Panc1 (cell line): ENCODE measurements around the gene SCN7A. TPM values are rescaled to one million over a fixed set of nuclear protein-coding genes. Genes with fewer than 3 reads are reported as not detected.

Experiments
- ATAC-seq: fragments of 200-7000 bp; cut with Tn5 transposase; 2 replicates; pipeline ENCODE4 v1.9.1; 2020; ENCODE audit warnings: mild to moderate bottlenecking, moderate library complexity
- BruUV-seq: library from RNA; stranded (reverse); fragments of 400-500 nt; replicated peaks from 2 replicates; lab custom pipeline; 2021; lab: Mats Ljungman, UMichigan
- CTCF ChIA-PET: fragments of 300-600 bp; sonication (Branson Sonifier 250); formaldehyde crosslinking; loops from one replicate; lab custom pipeline; 2022; ENCODE audit warnings: antibody characterized with exemption; lab: Charles Lee
- POLR2A ChIA-PET: fragments of 300-600 bp; sonication (Branson Sonifier 250); formaldehyde crosslinking; loops from one replicate; lab custom pipeline; 2022; ENCODE audit warnings: antibody characterized with exemption; lab: Charles Lee
- DNase-seq: peaks from one replicate; pipeline ENCODE4 v3.0.0-alpha.2; 2010; ENCODE audit warnings: low read depth, low spot score
- H3K27ac ChIP-seq: 2 replicates; pipeline ENCODE4 v1.5.1; 2011; ENCODE audit warnings: mild to moderate bottlenecking, low read length, inconsistent platforms
- H3K27me3 ChIP-seq: fragments of 200-500 bp; sonication (Bioruptor generic); 2 replicates; pipeline ENCODE4 v1.6.0; 2014; ENCODE audit warnings: low read length, inconsistent platforms; ENCODE audit not compliant: control insufficient read depth, insufficient read depth
- H3K36me3 ChIP-seq: fragments of 200-500 bp; sonication (Bioruptor generic); 2 replicates; pipeline ENCODE4 v1.5.1; 2014; ENCODE audit warnings: inconsistent platforms, mild to moderate bottlenecking, low read length, moderate library complexity; ENCODE audit not compliant: control insufficient read depth, insufficient read depth
- H3K4me1 ChIP-seq: 2 replicates; pipeline ENCODE4 v1.5.1; 2011; ENCODE audit warnings: inconsistent platforms, mild to moderate bottlenecking, low read length, moderate library complexity; ENCODE audit not compliant: control insufficient read depth, insufficient read depth
- H3K4me3 ChIP-seq, 2 experiments: 2 replicates each; pipeline ENCODE4 v1.5.1; 2011 to 2012; ENCODE audit warnings: low read depth in 2 of 2, low read length in 2 of 2, mild to moderate bottlenecking in 2 of 2, inconsistent platforms in 1 of 2, moderate library complexity in 1 of 2
- H3K9me3 ChIP-seq: fragments of 200-500 bp; sonication (Bioruptor generic); 2 replicates; pipeline ENCODE4 v1.5.1; 2014; ENCODE audit warnings: low read depth, mild to moderate bottlenecking, inconsistent platforms, low read length, moderate library complexity; ENCODE audit not compliant: control insufficient read depth, insufficient read depth
- POLR2AphosphoS5 ChIP-seq: IDR thresholded peaks from 2 replicates; pipeline ENCODE4 v1.6.1; 2012; ENCODE audit warnings: mild to moderate bottlenecking, low read depth, low read length, moderate library complexity
- REST ChIP-seq, 2 experiments: IDR thresholded peaks; 2 replicates each; pipeline ENCODE4 v1.6.1; 2011 to 2012; ENCODE audit warnings: low read depth in 2 of 2, control low read depth in 1 of 2, low read length in 1 of 2, mild to moderate bottlenecking in 1 of 2, moderate library complexity in 1 of 2; ENCODE audit not compliant: insufficient read depth in 1 of 2
- SIN3A ChIP-seq: IDR thresholded peaks from 2 replicates; pipeline ENCODE4 v1.6.1; 2012; ENCODE audit warnings: low read depth, mild to moderate bottlenecking, low read length, moderate library complexity, borderline replicate concordance; ENCODE audit not compliant: insufficient read depth
- TCF7L2 ChIP-seq: IDR thresholded peaks from 2 replicates; pipeline ENCODE4 v1.6.1; 2011; ENCODE audit warnings: mild to moderate bottlenecking, low read depth, low read length, inconsistent platforms
- in situ Hi-C: cut with HindIII; loops from 2 replicates; pipeline ENCODE4 v1.10.0; 2016; ENCODE audit warnings: low sequenced_read_pairs, low pct_unique_long_range_greater_than_20kb
- intact Hi-C: fragments of 100-400 bp; cut with micrococcal nuclease; formaldehyde crosslinking; loops from one replicate; pipeline ENCODE4 v1.10.0; 2022; ENCODE audit not compliant: unreplicated experiment
- total RNA-seq: library from RNA; stranded (reverse); gene quantifications from one replicate; pipeline ENCODE4 v1.2.1, GENCODE V29; 2021; ENCODE audit not compliant: unreplicated experiment
- TF ChIP-seq, protein P1 (sequence below): fragments of 450-650 bp; IDR thresholded peaks from 2 replicates; pipeline ENCODE4 v1.5.1; 2017; ENCODE audit warnings: mild to moderate bottlenecking

The SCN7A gene
- total RNA-seq, 1 experiment from 2014 or later, result 0.03 TPM

DNA sequence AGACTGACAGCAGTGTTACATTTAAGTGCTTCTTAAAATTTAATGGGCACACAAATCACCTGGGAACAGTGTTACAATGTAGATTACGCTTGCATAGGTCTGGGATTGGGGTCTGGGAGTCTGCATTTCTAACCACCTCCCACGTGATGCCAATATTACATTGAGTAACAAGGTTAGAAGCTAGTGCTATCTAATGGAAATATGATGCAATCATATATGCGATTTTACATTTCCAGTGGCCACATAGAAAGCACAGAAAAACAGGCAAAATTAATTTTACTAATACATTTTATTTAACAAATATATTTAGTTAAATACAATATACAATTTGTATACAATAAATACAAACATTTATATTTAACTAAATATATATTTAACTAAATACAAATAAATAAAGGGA lies 53.7 kb downstream of the SCN7A start:
- in situ Hi-C loops (no loop called here), intact Hi-C loops (no loop called here)
- Histone ChIP-seq H3K36me3 (no peaks in the 10 kb centered on the region), H3K27me3 (no peaks in the 10 kb centered on the region), H3K4me3 (no peak overlapping the region), H3K9me3 (no peaks in the 10 kb centered on the region), H3K4me1 (no peaks in the 10 kb centered on the region), H3K27ac (no peak overlapping the region)
- TF ChIP-seq TCF7L2 (no peak), REST (IDR thresholded peaks at IDR 0.05; ENCODE audit: insufficient read depth in 1 of 2, low read depth in 2 of 2, low read length in 1 of 2) (no peak), SIN3A (no peak), POLR2AphosphoS5 (no peak)
- TF ChIP-seq, protein P1, sequence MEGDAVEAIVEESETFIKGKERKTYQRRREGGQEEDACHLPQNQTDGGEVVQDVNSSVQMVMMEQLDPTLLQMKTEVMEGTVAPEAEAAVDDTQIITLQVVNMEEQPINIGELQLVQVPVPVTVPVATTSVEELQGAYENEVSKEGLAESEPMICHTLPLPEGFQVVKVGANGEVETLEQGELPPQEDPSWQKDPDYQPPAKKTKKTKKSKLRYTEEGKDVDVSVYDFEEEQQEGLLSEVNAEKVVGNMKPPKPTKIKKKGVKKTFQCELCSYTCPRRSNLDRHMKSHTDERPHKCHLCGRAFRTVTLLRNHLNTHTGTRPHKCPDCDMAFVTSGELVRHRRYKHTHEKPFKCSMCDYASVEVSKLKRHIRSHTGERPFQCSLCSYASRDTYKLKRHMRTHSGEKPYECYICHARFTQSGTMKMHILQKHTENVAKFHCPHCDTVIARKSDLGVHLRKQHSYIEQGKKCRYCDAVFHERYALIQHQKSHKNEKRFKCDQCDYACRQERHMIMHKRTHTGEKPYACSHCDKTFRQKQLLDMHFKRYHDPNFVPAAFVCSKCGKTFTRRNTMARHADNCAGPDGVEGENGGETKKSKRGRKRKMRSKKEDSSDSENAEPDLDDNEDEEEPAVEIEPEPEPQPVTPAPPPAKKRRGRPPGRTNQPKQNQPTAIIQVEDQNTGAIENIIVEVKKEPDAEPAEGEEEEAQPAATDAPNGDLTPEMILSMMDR, result no peak
- ChIA-PET CTCF (no interaction called here), POLR2A (no interaction called here)
- ATAC-seq (no peak), DNase-seq (no peak)
- no TSS peak for BruUV-seq

DNA sequence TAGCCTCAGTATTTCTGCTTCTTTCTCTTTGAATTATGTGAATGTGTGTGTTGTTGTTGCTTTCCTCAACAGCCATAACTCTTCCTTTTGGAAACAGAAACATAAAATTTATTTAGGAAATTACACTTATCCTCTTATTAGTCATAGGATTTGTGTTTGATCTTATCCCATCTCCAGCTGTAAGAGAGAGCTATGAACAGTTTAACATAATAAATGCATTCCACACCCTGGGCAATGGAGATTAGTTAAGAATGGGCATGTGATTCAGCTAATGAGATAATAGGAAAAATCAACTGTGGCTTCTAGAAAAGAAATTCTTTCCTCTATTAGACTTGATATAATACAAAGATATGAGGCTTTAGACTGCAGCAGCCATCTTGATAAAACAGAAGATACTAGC lies 55.0 kb downstream of the SCN7A start:
- Histone ChIP-seq H3K27me3 (no peaks in the 10 kb centered on the region), H3K4me1 (no peaks in the 10 kb centered on the region), H3K9me3 (no peaks in the 10 kb centered on the region), H3K36me3 (no peaks in the 10 kb centered on the region), H3K27ac (no peak overlapping the region), H3K4me3 (no peak overlapping the region)
- ChIA-PET CTCF (no interaction called here), POLR2A (no interaction called here)
- in situ Hi-C loops, result no loop called here
- no TSS peak for BruUV-seq
- ATAC-seq (no peak), DNase-seq (no peak)
- TF ChIP-seq, protein P1, result no peak
- TF ChIP-seq POLR2AphosphoS5 (no peak), SIN3A (no peak), TCF7L2 (no peak), REST (IDR thresholded peaks at IDR 0.05; ENCODE audit: insufficient read depth in 1 of 2, low read depth in 2 of 2, low read length in 1 of 2) (no peak)
- intact Hi-C loops, result no loop called here
